K562 (cell line): ENCODE results near the gene RHOU. TPM values are rescaled to one million over a fixed set of nuclear protein-coding genes. Genes with fewer than 3 reads are reported as not detected.
A peak's percentile ranks its signal among the peaks of the same experiment; 100 is the strongest.

Source experiments
- ATAC-seq: fragments of 200-7000 bp; cut with Tn5 transposase; 3 replicates; pipeline ENCODE4 v1.9.1; 2020; ENCODE audit warnings: moderate library complexity
- BruUV-seq: library from RNA; stranded (reverse); fragments of 400-500 nt; replicated peaks from 2 replicates; lab custom pipeline; 2021; lab: Mats Ljungman, UMichigan
- CTCF ChIA-PET: fragments of 300-600 bp; formaldehyde crosslinking; extraction: SDS; loops from one replicate; lab custom pipeline; 2021; ENCODE audit warnings: low intra/inter-chr PET ratio; lab: Yijun Ruan, JAX
- POLR2A ChIA-PET: fragments of 300-600, 350-650 bp; sonication (Branson Sonifier 250); formaldehyde crosslinking; extraction: SDS; loops from one replicate; lab custom pipeline; 2021; ENCODE audit warnings: antibody characterized with exemption, inconsistent platforms; lab: Yijun Ruan, JAX
- DNase-seq, 4 experiments: peaks; one replicate each; pipeline versions ENCODE4 v3.0.0 to v3.0.0-alpha.2; 2011 to 2018; ENCODE audit warnings: low spot score in 3 of 4, mixed read lengths in 3 of 4; ENCODE audit errors: extremely low read depth in 1 of 4
- FAIRE-seq: peaks from 2 replicates; lab custom pipeline; 2011; peaks lifted over from hg19 to GRCh38; lab: Jason Lieb, UNC
- H2AFZ ChIP-seq: 2 replicates; pipeline ENCODE4 v1.6.0; 2011; ENCODE audit warnings: low read depth, low read length, control low read depth, inconsistent platforms
- H3K27ac ChIP-seq: fragments of 200-600 bp; 3 replicates; pipeline ENCODE4 v1.8.0; 2011; ENCODE audit warnings: low read depth, mild to moderate bottlenecking, control low read depth, inconsistent platforms, low read length, moderate library complexity, mixed read lengths; ENCODE audit errors: extremely low read depth
- H3K27me3 ChIP-seq, 2 experiments: fragments of 300-600 bp in 1 of 2; 2 replicates in 1 of 2; 3 replicates in 1 of 2; pipeline versions ENCODE4 v1.6.0 to v1.8.0; 2011; ENCODE audit warnings: inconsistent platforms in 2 of 2, low read length in 2 of 2, mild to moderate bottlenecking in 1 of 2, mixed read lengths in 1 of 2, moderate library complexity in 1 of 2; ENCODE audit not compliant: control insufficient read depth in 2 of 2, insufficient read depth in 2 of 2
- H3K36me3 ChIP-seq: fragments of 300-600 bp; 3 replicates; pipeline ENCODE4 v1.8.0; 2011; ENCODE audit warnings: mild to moderate bottlenecking, low read length, inconsistent platforms; ENCODE audit not compliant: control insufficient read depth, insufficient read depth
- H3K4me1 ChIP-seq, 2 experiments: fragments of 200-600 bp in 1 of 2; replicated peaks in 1 of 2; 2 replicates in 1 of 2; 3 replicates in 1 of 2; pipeline versions ENCODE4 v1.5.1 to v1.8.0; 2011; ENCODE audit warnings: inconsistent platforms in 2 of 2, low read length in 2 of 2, mild to moderate bottlenecking in 1 of 2, mixed read lengths in 1 of 2, moderate library complexity in 1 of 2; ENCODE audit not compliant: control insufficient read depth in 2 of 2, insufficient read depth in 2 of 2
- H3K4me2 ChIP-seq: 2 replicates; pipeline ENCODE4 v1.6.1; 2011; ENCODE audit warnings: low read length, control low read depth, inconsistent platforms, mixed read lengths; ENCODE audit not compliant: insufficient read depth
- H3K4me3 ChIP-seq: fragments of 200-600 bp; sonication (generic), shearing (Covaris generic); 2 replicates; pipeline ENCODE4 v1.5.1; 2016; ENCODE audit warnings: control low read depth, inconsistent platforms
- H3K79me2 ChIP-seq: fragments of 200-600 bp; 3 replicates; pipeline ENCODE4 v1.8.0; 2011; ENCODE audit warnings: low read length, inconsistent platforms; ENCODE audit not compliant: control insufficient read depth, insufficient read depth
- H3K9ac ChIP-seq, 2 experiments: 2 replicates each; pipeline versions ENCODE4 v1.6.0 to v1.6.1; 2011; ENCODE audit warnings: low read depth in 2 of 2, low read length in 2 of 2, control low read depth in 1 of 2, inconsistent platforms in 1 of 2, mild to moderate bottlenecking in 1 of 2, mixed read lengths in 1 of 2; ENCODE audit not compliant: insufficient read depth in 1 of 2
- H3K9me1 ChIP-seq: one replicate; pipeline ENCODE4 v1.6.0; 2011; ENCODE audit warnings: inconsistent platforms, mild to moderate bottlenecking, low read length, moderate library complexity; ENCODE audit not compliant: control insufficient read depth, insufficient read depth
- H3K9me3 ChIP-seq: replicated peaks from 2 replicates; pipeline ENCODE4 v1.5.1; 2011; ENCODE audit warnings: low read depth, low read length, inconsistent platforms; ENCODE audit not compliant: control insufficient read depth, insufficient read depth
- H4K20me1 ChIP-seq: replicated peaks from 2 replicates; pipeline ENCODE4 v1.6.1; 2011; ENCODE audit warnings: low read length, inconsistent platforms, mixed read lengths; ENCODE audit not compliant: control insufficient read depth, insufficient read depth
- BHLHE40 ChIP-seq: IDR thresholded peaks from 2 replicates; pipeline ENCODE4 v1.6.1; 2011; ENCODE audit warnings: low read length, improper control_type of control experiment
- CBX1 ChIP-seq: sonication (generic); IDR thresholded peaks from 2 replicates; pipeline ENCODE4 v1.6.1; 2016; ENCODE audit warnings: antibody characterized with exemption, low read depth, mild to moderate bottlenecking
- CXXC5 ChIP-seq: fragments of 250-450 bp; sonication (Bioruptor Pico); IDR thresholded peaks from 2 replicates; pipeline ENCODE4 v1.8.0; 2022; ENCODE audit warnings: inconsistent platforms, mild to moderate bottlenecking, moderate library complexity
- SREBF2 ChIP-seq: sonication (generic); formaldehyde crosslinking; IDR thresholded peaks from 2 replicates; pipeline ENCODE4 v1.4.0; 2020; ENCODE audit warnings: mild to moderate bottlenecking, missing genetic modification reagents
- TAF7 ChIP-seq: fragments of 450-650 bp; IDR thresholded peaks from 2 replicates; pipeline ENCODE4 v1.6.1; 2016; ENCODE audit warnings: missing genetic modification characterization, missing compliant biosample characterization
- TCF3 ChIP-seq: sonication (generic); formaldehyde crosslinking; IDR thresholded peaks from 2 replicates; pipeline ENCODE4 v1.4.0; 2020; ENCODE audit warnings: mild to moderate bottlenecking, missing genetic modification reagents
- UBTF ChIP-seq, 2 experiments: IDR thresholded peaks; 2 replicates each; pipeline ENCODE4 v1.6.1; 2012; ENCODE audit warnings: improper control_type of control experiment in 2 of 2, low read depth in 2 of 2, low read length in 2 of 2, borderline replicate concordance in 1 of 2
- ZBTB1 ChIP-seq: sonication (generic); formaldehyde crosslinking; IDR thresholded peaks from 2 replicates; pipeline ENCODE4 v1.8.1; 2023; ENCODE audit warnings: missing genetic modification reagents, low read depth, mild to moderate bottlenecking, borderline replicate concordance
- ZNF140 ChIP-seq: fragments of 250-450 bp; sonication (Bioruptor Pico); IDR thresholded peaks from 2 replicates; pipeline ENCODE4 v1.8.0; 2021; ENCODE audit warnings: moderate library complexity, mild to moderate bottlenecking, inconsistent platforms
- ZNF436 ChIP-seq: fragments of 250-450, 450-650 bp; sonication (Bioruptor Pico); formaldehyde crosslinking; IDR thresholded peaks from 2 replicates; pipeline ENCODE4 v1.7.0; 2020; ENCODE audit warnings: mild to moderate bottlenecking
- ZNF57 ChIP-seq: fragments of 450-650 bp; formaldehyde crosslinking; IDR thresholded peaks from 2 replicates; pipeline ENCODE4 v1.4.0; 2020; ENCODE audit warnings: mild to moderate bottlenecking, moderate library complexity
- WGBS: fragments of 100-300 bp; shearing (Covaris generic); methylation state at CpG from one replicate; pipeline ENCODE4 v1.1.6; 2016; ENCODE audit warnings: low coverage, mixed read lengths; ENCODE audit not compliant: insufficient coverage; ENCODE audit errors: missing lambda C conversion rate; 5-methylcytosine and 5-hydroxymethylcytosine counted together
- in situ Hi-C: fragments of 300-500 bp; cut with MboI; formaldehyde crosslinking; loops from 4 replicates; pipeline ENCODE4 v1.15.0; 2018; ENCODE audit warnings: inconsistent platforms, mixed read lengths
- intact Hi-C: fragments of 100-400 bp; cut with micrococcal nuclease; formaldehyde crosslinking; loops from 2 replicates; pipeline ENCODE4 v1.14.2; 2022
- polyA plus RNA-seq, 8 experiments: library from polyadenylated mRNA; depleted of rRNA in 4 of 8; stranded (reverse) in 5 of 8; unstranded in 3 of 8; fragments of >200 nt; fragmentation: Nextera tagmentation in 2 of 8; fragmentation: Illumina TruSeq in 1 of 8; extraction: Ambion mirVana in 2 of 8; extraction: Trizol in 1 of 8; gene quantifications; 2 replicates each; pipeline versions ENCODE4 v1.2.1 to v1.2.3, GENCODE V29; 2011 to 2014; ENCODE audit warnings: inconsistent platforms in 1 of 8, missing spikeins in 1 of 8
- total RNA-seq, 7 experiments: library from RNA; depleted of rRNA in 6 of 7; stranded (reverse); fragments of >200 nt in 6 of 7; fragmentation: Illumina TruSeq in 2 of 7; extraction: Trizol in 2 of 7; gene quantifications; 2 replicates each; pipeline versions ENCODE4 v1.2.1 to v1.2.3, GENCODE V29; 2011 to 2021; ENCODE audit warnings: low replicate concordance in 1 of 7
- TF ChIP-seq, protein P1 (sequence below): fragments of 450-650 bp; IDR thresholded peaks from 2 replicates; pipeline ENCODE4 v1.6.1; 2016; ENCODE audit warnings: antibody characterized with exemption
- TF ChIP-seq, protein P2 (sequence below): sonication (generic); formaldehyde crosslinking; IDR thresholded peaks from 2 replicates; pipeline ENCODE4 v1.8.0; 2022; ENCODE audit warnings: mild to moderate bottlenecking, missing genetic modification reagents

RHOU gene
- total and polyA plus RNA-seq, 9 of the 15 experiments (the other 6 are each of a cell fraction or from before 2014, with no cell fraction given) = 0.07 TPM; not detected in 8

DNA sequence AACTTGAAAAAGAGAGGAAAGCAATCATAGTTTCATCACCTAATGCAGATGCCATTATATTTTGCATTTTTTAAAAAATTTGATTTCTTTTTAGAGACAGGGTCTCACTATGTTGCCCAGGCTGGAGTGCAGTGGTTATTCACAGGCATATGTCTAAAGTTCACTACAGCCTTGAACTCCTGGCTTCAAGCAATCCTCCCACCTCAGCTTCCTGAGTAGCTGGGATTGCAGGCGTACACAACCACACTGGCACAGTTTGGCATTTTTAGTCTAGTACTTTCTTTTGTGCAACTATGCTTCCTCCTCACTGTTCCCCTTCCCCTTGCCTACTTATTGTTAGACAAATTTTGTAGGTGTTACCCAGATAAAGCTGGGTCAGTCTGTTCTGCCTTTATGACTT lies 18.0 kb downstream of the RHOU start (continued):
- TF ChIP-seq UBTF (IDR thresholded peaks at IDR 0.05; ENCODE audit: borderline replicate concordance in 1 of 2, low read depth in 2 of 2, low read length in 2 of 2) (no peak), CBX1 (no peak), TCF3 (CRISPR knock-in tag) (no peak)

DNA sequence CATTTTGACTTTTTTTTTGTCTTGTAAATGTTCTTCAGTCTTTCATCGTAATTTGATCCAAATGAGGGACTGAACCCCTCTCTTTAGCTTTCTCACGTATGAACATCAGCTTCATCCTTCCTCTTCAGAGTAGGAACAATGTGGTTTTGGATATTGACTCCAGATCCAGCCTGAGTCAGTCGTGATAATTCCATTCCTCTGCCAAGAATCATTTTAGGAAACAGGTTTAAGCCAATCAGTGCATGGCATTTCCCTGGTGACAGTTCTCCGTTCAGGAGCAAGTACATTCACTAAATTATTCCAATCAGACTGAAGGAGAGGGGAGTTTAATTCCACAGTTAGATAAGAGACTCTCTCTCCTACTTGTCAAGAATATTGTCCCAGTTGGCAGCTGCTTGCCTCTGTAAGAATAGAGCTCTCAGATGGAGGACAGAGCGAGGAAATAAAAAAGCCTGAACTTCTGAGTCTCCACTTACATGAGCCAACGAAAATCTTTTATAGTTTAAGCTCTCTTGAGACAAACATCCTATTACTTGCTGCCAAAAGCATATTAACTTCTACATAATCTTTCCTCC lies 18.6 kb downstream of the RHOU start:
- no peak overlapping the region for H2AFZ ChIP-seq
- H3K36me3 ChIP-seq = no peaks in the 10 kb centered on the region
- no peak for DNase-seq
- H3K9me1 ChIP-seq = no peaks in the 10 kb centered on the region
- H3K4me3 ChIP-seq = no peak overlapping the region
- no peaks in the 10 kb centered on the region for H4K20me1 ChIP-seq
- in situ Hi-C loops (no loop called here), intact Hi-C loops (no loop called here)
- H3K9ac ChIP-seq = no peak overlapping the region
- CTCF ChIA-PET = no interaction called here
- FAIRE-seq = peak; percentile 23
- no TSS peak for BruUV-seq
- WGBS = 0% methylated on average over 6 of the region's 6 CpGs
- H3K27ac ChIP-seq = no peak overlapping the region
- H3K79me2 ChIP-seq = no peaks in the 10 kb centered on the region
- no peaks in the 10 kb centered on the region for H3K4me1 ChIP-seq
- no peak for ATAC-seq
- H3K9me3 ChIP-seq = no peaks in the 10 kb centered on the region
- peaks cover 8 to 20% of the 10 kb centered on the region in 2 experiments for H3K27me3 ChIP-seq
- H3K4me2 ChIP-seq = no peak overlapping the region
- POLR2A ChIA-PET = interaction anchor here (0.7 to 0.9 kb wide), 2 partner anchors 13 to 27 kb away, joined by 3 to 4 read pairs; no protein-coding TSS in a partner anchor
- TF ChIP-seq TAF7 (tag) = no peak
- no peak for TF ChIP-seq BHLHE40
- no peak for TF ChIP-seq ZNF436 (CRISPR knock-in tag)
- TF ChIP-seq ZNF57 = no peak
- TF ChIP-seq, protein P1, sequence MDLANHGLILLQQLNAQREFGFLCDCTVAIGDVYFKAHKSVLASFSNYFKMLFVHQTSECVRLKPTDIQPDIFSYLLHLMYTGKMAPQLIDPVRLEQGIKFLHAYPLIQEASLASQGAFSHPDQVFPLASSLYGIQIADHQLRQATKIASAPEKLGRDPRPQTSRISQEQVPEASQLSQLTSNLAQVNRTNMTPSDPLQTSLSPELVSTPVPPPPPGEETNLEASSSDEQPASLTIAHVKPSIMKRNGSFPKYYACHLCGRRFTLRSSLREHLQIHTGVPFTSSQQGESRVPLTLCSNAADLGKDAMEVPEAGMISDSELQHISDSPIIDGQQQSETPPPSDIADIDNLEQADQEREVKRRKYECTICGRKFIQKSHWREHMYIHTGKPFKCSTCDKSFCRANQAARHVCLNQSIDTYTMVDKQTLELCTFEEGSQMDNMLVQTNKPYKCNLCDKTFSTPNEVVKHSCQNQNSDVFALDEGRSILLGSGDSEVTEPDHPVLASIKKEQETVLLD = no peak
- TF ChIP-seq, protein P2, sequence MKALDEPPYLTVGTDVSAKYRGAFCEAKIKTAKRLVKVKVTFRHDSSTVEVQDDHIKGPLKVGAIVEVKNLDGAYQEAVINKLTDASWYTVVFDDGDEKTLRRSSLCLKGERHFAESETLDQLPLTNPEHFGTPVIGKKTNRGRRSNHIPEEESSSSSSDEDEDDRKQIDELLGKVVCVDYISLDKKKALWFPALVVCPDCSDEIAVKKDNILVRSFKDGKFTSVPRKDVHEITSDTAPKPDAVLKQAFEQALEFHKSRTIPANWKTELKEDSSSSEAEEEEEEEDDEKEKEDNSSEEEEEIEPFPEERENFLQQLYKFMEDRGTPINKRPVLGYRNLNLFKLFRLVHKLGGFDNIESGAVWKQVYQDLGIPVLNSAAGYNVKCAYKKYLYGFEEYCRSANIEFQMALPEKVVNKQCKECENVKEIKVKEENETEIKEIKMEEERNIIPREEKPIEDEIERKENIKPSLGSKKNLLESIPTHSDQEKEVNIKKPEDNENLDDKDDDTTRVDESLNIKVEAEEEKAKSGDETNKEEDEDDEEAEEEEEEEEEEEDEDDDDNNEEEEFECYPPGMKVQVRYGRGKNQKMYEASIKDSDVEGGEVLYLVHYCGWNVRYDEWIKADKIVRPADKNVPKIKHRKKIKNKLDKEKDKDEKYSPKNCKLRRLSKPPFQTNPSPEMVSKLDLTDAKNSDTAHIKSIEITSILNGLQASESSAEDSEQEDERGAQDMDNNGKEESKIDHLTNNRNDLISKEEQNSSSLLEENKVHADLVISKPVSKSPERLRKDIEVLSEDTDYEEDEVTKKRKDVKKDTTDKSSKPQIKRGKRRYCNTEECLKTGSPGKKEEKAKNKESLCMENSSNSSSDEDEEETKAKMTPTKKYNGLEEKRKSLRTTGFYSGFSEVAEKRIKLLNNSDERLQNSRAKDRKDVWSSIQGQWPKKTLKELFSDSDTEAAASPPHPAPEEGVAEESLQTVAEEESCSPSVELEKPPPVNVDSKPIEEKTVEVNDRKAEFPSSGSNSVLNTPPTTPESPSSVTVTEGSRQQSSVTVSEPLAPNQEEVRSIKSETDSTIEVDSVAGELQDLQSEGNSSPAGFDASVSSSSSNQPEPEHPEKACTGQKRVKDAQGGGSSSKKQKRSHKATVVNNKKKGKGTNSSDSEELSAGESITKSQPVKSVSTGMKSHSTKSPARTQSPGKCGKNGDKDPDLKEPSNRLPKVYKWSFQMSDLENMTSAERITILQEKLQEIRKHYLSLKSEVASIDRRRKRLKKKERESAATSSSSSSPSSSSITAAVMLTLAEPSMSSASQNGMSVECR = no peak
- no peak for TF ChIP-seq CXXC5 (CRISPR knock-in tag)
- TF ChIP-seq SREBF2 (CRISPR knock-in tag) = no peak
- no peak for TF ChIP-seq ZBTB1
- TF ChIP-seq ZNF140 (CRISPR knock-in tag) = no peak
